ENCODE data around the gene SRP14.

SRP14 gene

GRCh38 chr15:40011303-40011702 is 27.7 kb downstream of the SRP14 start:
- H3K4me1 ChIP-seq (ENCODE audit: control insufficient read depth, insufficient read depth, low read length): no peaks in the 10 kb centered on the region
- H3K9ac ChIP-seq (ENCODE audit: low read length): no peak overlapping the region
- H3K9me3 ChIP-seq (ENCODE audit: control insufficient read depth, insufficient read depth, low read depth, low read length): peaks cover 41% of the 10 kb centered on the region
- H3K27ac ChIP-seq (ENCODE audit: low read depth, low read length): no peak overlapping the region
- no peak overlapping the region for H3K4me3 ChIP-seq (ENCODE audit: low read depth, low read length)
- H3K27me3 ChIP-seq (ENCODE audit: control insufficient read depth, insufficient read depth, low read length): no peaks in the 10 kb centered on the region
- peaks cover 96% of the 10 kb centered on the region for H3K36me3 ChIP-seq (ENCODE audit: control insufficient read depth, insufficient read depth, low read length)

- H3K4me1 ChIP-seq (ENCODE audit: control insufficient read depth, insufficient read depth, low read length): no peaks in the 10 kb centered on the region
- H3K27ac ChIP-seq (ENCODE audit: low read depth, low read length): no peak overlapping the region
- H3K36me3 ChIP-seq (ENCODE audit: control insufficient read depth, insufficient read depth, low read length): peaks cover 96% of the 10 kb centered on the region
- H3K4me3 ChIP-seq (ENCODE audit: low read depth, low read length): no peak overlapping the region
- no peak overlapping the region for H3K9ac ChIP-seq (ENCODE audit: low read length)
- no peaks in the 10 kb centered on the region for H3K27me3 ChIP-seq (ENCODE audit: control insufficient read depth, insufficient read depth, low read length)
- peaks cover 34% of the 10 kb centered on the region for H3K9me3 ChIP-seq (ENCODE audit: control insufficient read depth, insufficient read depth, low read depth, low read length)
Measured at GRCh38 chr15:40010686-40011085, 28.3 kb downstream of the SRP14 start.

- no peak overlapping the region for H3K27ac ChIP-seq (ENCODE audit: low read depth, low read length)
- H3K4me1 ChIP-seq (ENCODE audit: control insufficient read depth, insufficient read depth, low read length): no peaks in the 10 kb centered on the region
- H3K9me3 ChIP-seq (ENCODE audit: control insufficient read depth, insufficient read depth, low read depth, low read length): peaks cover 10% of the 10 kb centered on the region
- H3K9ac ChIP-seq (ENCODE audit: low read length): no peak overlapping the region
- H3K36me3 ChIP-seq (ENCODE audit: control insufficient read depth, insufficient read depth, low read length): peaks cover 99% of the 10 kb centered on the region
- no peak overlapping the region for H3K4me3 ChIP-seq (ENCODE audit: low read depth, low read length)
- no peaks in the 10 kb centered on the region for H3K27me3 ChIP-seq (ENCODE audit: control insufficient read depth, insufficient read depth, low read length)
Measured at GRCh38 chr15:40008061-40008765, 30.8 kb downstream of the SRP14 start.

- Histone ChIP-seq H3K9me3 (ENCODE audit: control insufficient read depth, insufficient read depth, low read depth, low read length) (no peaks in the 10 kb centered on the region), H3K36me3 (ENCODE audit: control insufficient read depth, insufficient read depth, low read length) (peaks cover 98% of the 10 kb centered on the region), H3K4me1 (ENCODE audit: control insufficient read depth, insufficient read depth, low read length) (peaks cover 7% of the 10 kb centered on the region), H3K4me3 (ENCODE audit: low read depth, low read length) (no peak overlapping the region), H3K27me3 (ENCODE audit: control insufficient read depth, insufficient read depth, low read length) (no peaks in the 10 kb centered on the region), H3K27ac (ENCODE audit: low read depth, low read length) (no peak overlapping the region), H3K9ac (ENCODE audit: low read length) (no peak overlapping the region)
Measured at GRCh38 chr15:40006646-40007045, 32.3 kb downstream of the SRP14 start.

- H3K27me3 ChIP-seq (ENCODE audit: control insufficient read depth, insufficient read depth, low read length): no peaks in the 10 kb centered on the region
- H3K9me3 ChIP-seq (ENCODE audit: control insufficient read depth, insufficient read depth, low read depth, low read length): no peaks in the 10 kb centered on the region
- no peak overlapping the region for H3K27ac ChIP-seq (ENCODE audit: low read depth, low read length)
- H3K4me1 ChIP-seq (ENCODE audit: control insufficient read depth, insufficient read depth, low read length): peaks cover 7% of the 10 kb centered on the region
- H3K36me3 ChIP-seq (ENCODE audit: control insufficient read depth, insufficient read depth, low read length): peaks cover 98% of the 10 kb centered on the region
- no peak overlapping the region for H3K9ac ChIP-seq (ENCODE audit: low read length)
- H3K4me3 ChIP-seq (ENCODE audit: low read depth, low read length): no peak overlapping the region
Measured at GRCh38 chr15:40006003-40006402, 33.0 kb downstream of the SRP14 start.

DNA sequence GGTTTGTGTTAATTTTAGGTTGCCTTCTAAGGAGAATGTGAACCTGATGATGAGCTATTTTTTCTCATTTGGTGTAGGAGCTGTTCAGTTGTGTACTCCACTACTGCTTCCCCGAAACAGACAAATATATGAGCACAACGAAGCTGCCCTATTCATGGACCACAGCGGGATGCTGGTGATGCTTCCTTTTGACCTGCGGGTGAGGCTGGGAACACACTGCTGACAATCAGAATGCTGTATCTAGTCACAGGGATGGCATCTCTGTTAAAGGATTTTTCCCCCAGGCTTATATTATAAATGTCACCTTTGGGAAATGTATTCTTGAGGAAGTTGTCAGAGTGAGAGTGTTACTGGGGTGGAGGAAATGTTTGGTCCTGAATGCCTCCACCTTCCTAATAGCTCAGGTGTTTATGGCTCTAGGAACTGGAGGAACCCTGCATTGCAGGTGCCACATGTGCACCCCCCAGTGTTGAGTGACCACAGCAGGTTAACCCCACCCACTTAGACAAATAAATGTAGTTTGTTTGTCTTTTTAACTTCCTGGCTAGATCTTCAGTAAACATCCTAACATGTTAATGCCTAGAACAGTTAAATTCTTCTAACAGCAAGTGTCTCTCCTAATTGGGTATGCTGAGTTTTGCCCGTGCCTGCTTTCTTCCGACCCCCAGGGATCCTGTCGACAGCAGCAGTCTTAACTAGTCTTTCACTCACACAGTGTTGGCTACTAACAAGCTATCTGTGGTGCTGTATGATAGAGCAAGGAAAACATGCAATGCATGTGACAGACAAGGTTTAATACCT is 35.7 kb downstream of the SRP14 start:
- no peak overlapping the region for H3K27ac ChIP-seq (ENCODE audit: low read depth, low read length)
- H3K36me3 ChIP-seq (ENCODE audit: control insufficient read depth, insufficient read depth, low read length): peaks cover 94% of the 10 kb centered on the region
- no peaks in the 10 kb centered on the region for H3K9me3 ChIP-seq (ENCODE audit: control insufficient read depth, insufficient read depth, low read depth, low read length)
- no peak overlapping the region for H3K4me3 ChIP-seq (ENCODE audit: low read depth, low read length)
- peaks cover 7% of the 10 kb centered on the region for H3K4me1 ChIP-seq (ENCODE audit: control insufficient read depth, insufficient read depth, low read length)
- no peaks in the 10 kb centered on the region for H3K27me3 ChIP-seq (ENCODE audit: control insufficient read depth, insufficient read depth, low read length)
- no peak overlapping the region for H3K9ac ChIP-seq (ENCODE audit: low read length)

DNA sequence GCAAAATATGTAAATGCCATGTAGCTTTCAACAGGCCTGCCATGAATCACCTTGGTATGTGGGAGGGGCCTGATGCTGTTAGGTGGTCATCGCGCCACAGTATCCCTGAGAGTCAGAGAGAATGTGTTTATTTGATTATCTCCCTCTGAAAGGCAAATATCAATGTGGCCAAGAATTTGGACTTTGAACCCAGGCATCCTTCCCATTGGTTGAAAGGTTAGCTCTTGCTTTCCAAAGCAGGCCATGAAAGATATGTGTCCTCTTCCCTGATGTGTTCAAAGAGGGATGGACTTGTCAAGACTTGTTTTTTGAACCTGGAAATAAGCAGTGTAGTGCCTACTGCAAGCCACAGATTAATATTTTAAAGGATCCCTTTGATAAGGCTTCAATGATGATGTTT is 36.7 kb downstream of the SRP14 start:
- Histone ChIP-seq H3K27ac (ENCODE audit: low read depth, low read length) (0 out of 2 replicates have a peak overlapping the region, but pooled peaks have one; percentile 7), H3K4me3 (ENCODE audit: low read depth, low read length) (no peak overlapping the region), H3K36me3 (ENCODE audit: control insufficient read depth, insufficient read depth, low read length) (peaks cover 94% of the 10 kb centered on the region), H3K27me3 (ENCODE audit: control insufficient read depth, insufficient read depth, low read length) (no peaks in the 10 kb centered on the region), H3K9me3 (ENCODE audit: control insufficient read depth, insufficient read depth, low read depth, low read length) (no peaks in the 10 kb centered on the region), H3K9ac (ENCODE audit: low read length) (no peak overlapping the region), H3K4me1 (ENCODE audit: control insufficient read depth, insufficient read depth, low read length) (peaks cover 7% of the 10 kb centered on the region)

GRCh38 chr15:39999538-40000200 is 39.3 kb downstream of the SRP14 start:
- Histone ChIP-seq H3K9me3 (ENCODE audit: control insufficient read depth, insufficient read depth, low read depth, low read length) (no peaks in the 10 kb centered on the region), H3K4me1 (ENCODE audit: control insufficient read depth, insufficient read depth, low read length) (peaks cover 7% of the 10 kb centered on the region), H3K4me3 (ENCODE audit: low read depth, low read length) (no peak overlapping the region), H3K27ac (ENCODE audit: low read depth, low read length) (no peak overlapping the region), H3K36me3 (ENCODE audit: control insufficient read depth, insufficient read depth, low read length) (peaks cover 90% of the 10 kb centered on the region), H3K9ac (ENCODE audit: low read length) (no peak overlapping the region), H3K27me3 (ENCODE audit: control insufficient read depth, insufficient read depth, low read length) (no peaks in the 10 kb centered on the region)

- H3K9me3 ChIP-seq (ENCODE audit: control insufficient read depth, insufficient read depth, low read depth, low read length): no peaks in the 10 kb centered on the region
- H3K4me1 ChIP-seq (ENCODE audit: control insufficient read depth, insufficient read depth, low read length): peaks cover 7% of the 10 kb centered on the region
- H3K36me3 ChIP-seq (ENCODE audit: control insufficient read depth, insufficient read depth, low read length): peaks cover 90% of the 10 kb centered on the region
- no peaks in the 10 kb centered on the region for H3K27me3 ChIP-seq (ENCODE audit: control insufficient read depth, insufficient read depth, low read length)
- H3K27ac ChIP-seq (ENCODE audit: low read depth, low read length): no peak overlapping the region
- no peak overlapping the region for H3K4me3 ChIP-seq (ENCODE audit: low read depth, low read length)
- no peak overlapping the region for H3K9ac ChIP-seq (ENCODE audit: low read length)
Measured at GRCh38 chr15:39998511-39999077, 40.4 kb downstream of the SRP14 start.

DNA sequence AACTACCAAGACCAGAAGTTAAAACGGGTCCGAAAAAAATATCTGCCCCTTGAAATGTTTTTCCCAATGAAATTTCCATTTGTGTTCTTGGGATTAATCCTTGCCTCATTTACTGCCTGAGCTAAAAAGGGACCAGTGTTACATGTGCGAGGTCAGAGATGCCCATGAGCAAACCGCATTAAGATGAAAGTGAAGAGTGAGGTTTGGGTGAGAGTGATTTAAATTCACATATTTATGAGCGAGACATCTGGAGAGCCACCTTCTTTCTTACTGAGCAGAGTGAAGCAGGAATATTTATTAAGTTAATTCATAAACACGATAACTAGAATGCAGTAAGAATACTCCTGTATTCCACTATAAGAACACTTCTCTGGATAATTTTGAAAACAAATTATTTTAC is 41.3 kb downstream of the SRP14 start:
- Histone ChIP-seq H3K4me3 (ENCODE audit: low read depth, low read length) (no peak overlapping the region), H3K9me3 (ENCODE audit: control insufficient read depth, insufficient read depth, low read depth, low read length) (no peaks in the 10 kb centered on the region), H3K9ac (ENCODE audit: low read length) (no peak overlapping the region), H3K4me1 (ENCODE audit: control insufficient read depth, insufficient read depth, low read length) (peaks cover 6% of the 10 kb centered on the region), H3K36me3 (ENCODE audit: control insufficient read depth, insufficient read depth, low read length) (peaks cover 90% of the 10 kb centered on the region), H3K27ac (ENCODE audit: low read depth, low read length) (no peak overlapping the region), H3K27me3 (ENCODE audit: control insufficient read depth, insufficient read depth, low read length) (no peaks in the 10 kb centered on the region)
